ENCODE results near the gene ZBTB25.

ZBTB25 gene

GRCh38 chr14:64504897-64505794 lies 1.5 kb upstream of the ZBTB25 start:
- Mint-ChIP-seq H3K4me3 (peak overlapping the region; percentile 100), H3K27ac (peak overlapping the region; percentile 100), H3K27me3 (ENCODE audit: low read depth) (no peaks in the 10 kb centered on the region), H3K36me3 (ENCODE audit: low read depth) (peaks cover 26% of the 10 kb centered on the region), H3K4me1 (ENCODE audit: low read depth) (peaks cover 58% of the 10 kb centered on the region), H3K9me3 (no peaks in the 10 kb centered on the region)

- H3K4me1 Mint-ChIP-seq (ENCODE audit: low read depth), result peaks cover 61% of the 10 kb centered on the region
These were observed 765 bp upstream of the ZBTB25 start, which contains the start of gene ZBTB1 for GRCh38 chr14:64504310-64504896. Gene ZBTB1, plus strand, starts transcription at chr14:64504770. Its CDS starts 16,735 bp downstream, at chr14:64521505.

GRCh38 chr14:64502887-64503433 lies 678 bp downstream of the ZBTB25 start:
- Mint-ChIP-seq H3K4me1 (ENCODE audit: low read depth) (peaks cover 50% of the 10 kb centered on the region), H3K27ac (peak overlapping the region; percentile 100), H3K27me3 (ENCODE audit: low read depth) (no peaks in the 10 kb centered on the region), H3K9me3 (no peaks in the 10 kb centered on the region), H3K4me3 (peak overlapping the region; percentile 100), H3K36me3 (ENCODE audit: low read depth) (peaks cover 31% of the 10 kb centered on the region)

More at GRCh38 chr14:64504310-64504896, 765 bp upstream of the ZBTB25 start, which contains the start of gene ZBTB1:
- Mint-ChIP-seq H3K36me3 (ENCODE audit: low read depth) (peaks cover 31% of the 10 kb centered on the region), H3K27me3 (ENCODE audit: low read depth) (no peaks in the 10 kb centered on the region), H3K9me3 (no peaks in the 10 kb centered on the region), H3K27ac (peak within 1 kb of the TSS; percentile 100), H3K4me3 (peak within 1 kb of the TSS; percentile 100)

GRCh38 chr14:64502456-64502855 lies 1.2 kb downstream of the ZBTB25 start:
- peak overlapping the region; percentile 100 for H3K27ac Mint-ChIP-seq
- H3K27me3 Mint-ChIP-seq (ENCODE audit: low read depth), result no peaks in the 10 kb centered on the region
- peaks cover 34% of the 10 kb centered on the region for H3K36me3 Mint-ChIP-seq (ENCODE audit: low read depth)
- H3K4me1 Mint-ChIP-seq (ENCODE audit: low read depth), result peaks cover 49% of the 10 kb centered on the region
- H3K4me3 Mint-ChIP-seq, result peak overlapping the region; percentile 100
- no peaks in the 10 kb centered on the region for H3K9me3 Mint-ChIP-seq

DNA sequence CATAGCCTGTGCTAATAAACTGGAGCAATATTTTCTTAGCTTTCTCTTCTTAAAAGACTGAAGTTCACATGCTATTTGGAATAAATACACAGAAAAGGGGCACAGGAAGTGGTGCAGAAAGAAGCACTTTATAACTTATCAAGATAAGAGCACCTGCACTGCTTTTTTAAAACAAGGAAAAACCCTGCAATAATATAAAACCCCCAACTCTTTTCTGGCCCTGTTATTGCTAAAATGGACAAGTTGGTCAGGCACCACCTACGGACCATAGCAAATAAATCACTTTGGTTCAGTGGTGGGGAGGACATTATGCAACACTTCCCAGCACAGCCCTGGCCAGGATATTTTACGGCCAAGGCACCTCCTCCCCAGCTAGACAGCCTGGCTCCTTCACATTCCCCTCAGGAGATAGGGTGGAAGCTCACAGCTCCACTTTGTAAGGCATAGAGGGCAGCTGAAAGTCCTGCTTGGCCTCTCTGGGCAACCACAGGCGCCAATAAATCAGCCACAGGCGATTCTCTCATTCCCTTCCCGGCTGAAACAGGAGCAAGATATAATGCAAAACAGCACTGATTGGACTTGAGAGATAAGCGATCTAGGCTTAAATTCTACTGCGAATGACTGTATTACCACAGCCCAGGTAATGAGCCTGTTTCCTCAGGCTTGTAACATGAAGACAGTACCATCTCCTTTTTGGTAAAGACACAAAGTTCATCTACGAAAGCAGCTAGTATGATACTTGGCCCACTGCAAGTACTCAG lies 2.0 kb downstream of the ZBTB25 start:
- H3K4me1 Mint-ChIP-seq (ENCODE audit: low read depth), result peaks cover 45% of the 10 kb centered on the region

GRCh38 chr14:64500088-64500487 lies 3.5 kb downstream of the ZBTB25 start:
- peaks cover 29% of the 10 kb centered on the region for H3K36me3 Mint-ChIP-seq (ENCODE audit: low read depth)
- no peaks in the 10 kb centered on the region for H3K27me3 Mint-ChIP-seq (ENCODE audit: low read depth)

More for the DNA sequence above, 2.0 kb downstream of the ZBTB25 start:
- Mint-ChIP-seq H3K27me3 (ENCODE audit: low read depth) (no peaks in the 10 kb centered on the region), H3K9me3 (no peaks in the 10 kb centered on the region), H3K4me3 (peak overlapping the region; percentile 100), H3K36me3 (ENCODE audit: low read depth) (peaks cover 34% of the 10 kb centered on the region), H3K27ac (peak overlapping the region; percentile 100)

GRCh38 chr14:64496764-64497163 lies 6.9 kb downstream of the ZBTB25 start:
- Mint-ChIP-seq H3K27me3 (ENCODE audit: low read depth) (no peaks in the 10 kb centered on the region), H3K4me3 (no peak overlapping the region), H3K27ac (peak overlapping the region; percentile 26), H3K9me3 (no peaks in the 10 kb centered on the region), H3K36me3 (ENCODE audit: low read depth) (peaks cover 30% of the 10 kb centered on the region), H3K4me1 (ENCODE audit: low read depth) (peaks cover 38% of the 10 kb centered on the region)

More at GRCh38 chr14:64500088-64500487, 3.5 kb downstream of the ZBTB25 start:
- Mint-ChIP-seq H3K4me1 (ENCODE audit: low read depth) (peaks cover 40% of the 10 kb centered on the region), H3K9me3 (no peaks in the 10 kb centered on the region), H3K27ac (peak overlapping the region; percentile 63), H3K4me3 (peak overlapping the region; percentile 45)

DNA sequence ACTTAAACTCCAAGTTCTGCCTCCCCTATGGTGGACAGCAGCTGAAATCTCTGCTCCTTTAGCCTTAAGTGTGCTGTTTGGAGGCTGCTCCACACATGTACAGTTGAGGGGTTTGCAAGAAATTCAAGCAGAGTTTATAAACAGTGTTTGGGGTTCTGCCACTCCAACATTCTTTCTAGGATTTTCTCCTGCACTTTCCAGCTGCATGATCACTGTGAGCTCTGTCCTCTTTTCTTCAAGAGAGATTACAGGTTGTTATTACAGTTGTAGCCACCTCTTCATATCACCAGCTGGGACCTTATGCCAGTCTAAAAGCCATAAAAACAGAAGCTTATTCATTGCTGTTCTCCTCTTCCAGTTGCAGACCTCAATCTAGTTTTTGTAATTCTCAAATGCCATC lies 8.4 kb downstream of the ZBTB25 start:
- H3K27me3 Mint-ChIP-seq (ENCODE audit: low read depth), result no peaks in the 10 kb centered on the region
- no peak overlapping the region for H3K27ac Mint-ChIP-seq
- H3K36me3 Mint-ChIP-seq (ENCODE audit: low read depth), result peaks cover 39% of the 10 kb centered on the region
- H3K4me3 Mint-ChIP-seq, result no peak overlapping the region
- H3K9me3 Mint-ChIP-seq, result no peaks in the 10 kb centered on the region
- H3K4me1 Mint-ChIP-seq (ENCODE audit: low read depth), result peaks cover 43% of the 10 kb centered on the region

- no peaks in the 10 kb centered on the region for H3K9me3 Mint-ChIP-seq
These were observed 10.2 kb downstream of the ZBTB25 start for GRCh38 chr14:64493455-64493854.

DNA sequence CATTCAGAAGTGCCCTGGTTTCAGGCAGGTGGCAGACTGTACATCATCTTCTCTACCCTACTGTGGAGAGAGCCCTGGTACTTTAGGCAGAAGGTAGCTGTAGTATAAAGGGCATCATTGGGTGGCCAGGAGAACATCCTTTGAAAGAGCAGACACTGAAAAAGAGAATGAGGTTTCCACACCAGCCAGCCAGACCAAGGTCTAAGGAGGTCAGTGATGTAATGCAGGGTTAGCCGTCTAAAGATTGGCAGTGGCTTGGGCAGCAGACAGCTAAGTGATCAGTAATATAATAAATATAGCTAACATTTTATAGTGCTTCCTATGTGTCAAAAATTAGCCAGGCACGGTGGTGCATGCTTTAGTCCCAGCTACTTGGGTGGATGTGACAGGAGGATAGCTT lies 12.0 kb downstream of the ZBTB25 start:
- H3K4me1 Mint-ChIP-seq (ENCODE audit: low read depth), result peaks cover 29% of the 10 kb centered on the region
- H3K27ac Mint-ChIP-seq, result peak overlapping the region; percentile 26
- H3K27me3 Mint-ChIP-seq (ENCODE audit: low read depth), result no peaks in the 10 kb centered on the region
- no peak overlapping the region for H3K4me3 Mint-ChIP-seq
- peaks cover 45% of the 10 kb centered on the region for H3K36me3 Mint-ChIP-seq (ENCODE audit: low read depth)
- H3K9me3 Mint-ChIP-seq, result no peaks in the 10 kb centered on the region

More at GRCh38 chr14:64493455-64493854, 10.2 kb downstream of the ZBTB25 start:
- Mint-ChIP-seq H3K36me3 (ENCODE audit: low read depth) (peaks cover 38% of the 10 kb centered on the region), H3K27ac (no peak overlapping the region), H3K4me1 (ENCODE audit: low read depth) (peaks cover 36% of the 10 kb centered on the region), H3K27me3 (ENCODE audit: low read depth) (no peaks in the 10 kb centered on the region), H3K4me3 (no peak overlapping the region)

DNA sequence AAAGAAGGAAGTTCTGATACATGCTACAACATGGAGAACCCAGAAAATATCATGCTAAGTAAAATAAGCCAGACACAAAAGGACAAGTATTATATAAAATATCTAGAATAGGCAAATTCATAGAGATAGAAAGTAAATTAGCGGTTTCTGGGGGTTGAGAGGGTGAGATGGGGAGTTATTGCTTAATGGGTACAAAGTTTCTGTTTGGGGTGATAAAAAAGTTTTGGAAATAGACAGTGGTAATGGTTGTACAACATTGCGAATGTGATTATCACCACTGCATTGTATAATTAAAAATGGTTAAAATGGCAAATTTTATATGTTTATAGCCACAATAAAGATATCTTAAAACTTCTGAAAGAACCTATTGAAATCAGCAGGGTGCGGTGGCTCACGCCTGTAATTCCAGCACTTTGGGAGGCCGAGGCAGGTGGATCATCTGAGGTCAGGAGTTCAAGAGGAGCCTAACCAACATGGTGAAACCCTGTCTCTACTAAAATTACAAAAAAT lies 15.0 kb downstream of the ZBTB25 start:
- no peak overlapping the region for H3K4me3 Mint-ChIP-seq
- no peak overlapping the region for H3K27ac Mint-ChIP-seq
- H3K27me3 Mint-ChIP-seq (ENCODE audit: low read depth), result no peaks in the 10 kb centered on the region
- peaks cover 21% of the 10 kb centered on the region for H3K4me1 Mint-ChIP-seq (ENCODE audit: low read depth)
- no peaks in the 10 kb centered on the region for H3K9me3 Mint-ChIP-seq
- peaks cover 38% of the 10 kb centered on the region for H3K36me3 Mint-ChIP-seq (ENCODE audit: low read depth)

- H3K4me3 Mint-ChIP-seq, result no peak overlapping the region
- H3K27me3 Mint-ChIP-seq (ENCODE audit: low read depth), result no peaks in the 10 kb centered on the region
- no peaks in the 10 kb centered on the region for H3K9me3 Mint-ChIP-seq
- H3K36me3 Mint-ChIP-seq (ENCODE audit: low read depth), result peaks cover 4% of the 10 kb centered on the region
- H3K27ac Mint-ChIP-seq, result no peak overlapping the region
- peaks cover 11% of the 10 kb centered on the region for H3K4me1 Mint-ChIP-seq (ENCODE audit: low read depth)
These were observed 24.9 kb downstream of the ZBTB25 start for GRCh38 chr14:64478634-64479250.

GRCh38 chr14:64476438-64476837 lies 27.2 kb downstream of the ZBTB25 start:
- H3K4me1 Mint-ChIP-seq (ENCODE audit: low read depth), result peaks cover 9% of the 10 kb centered on the region
- no peak overlapping the region for H3K27ac Mint-ChIP-seq
- H3K4me3 Mint-ChIP-seq, result no peak overlapping the region
- no peaks in the 10 kb centered on the region for H3K27me3 Mint-ChIP-seq (ENCODE audit: low read depth)
- no peaks in the 10 kb centered on the region for H3K9me3 Mint-ChIP-seq
- H3K36me3 Mint-ChIP-seq (ENCODE audit: low read depth), result peaks cover 2% of the 10 kb centered on the region
